Prostate gland (tissue), 2 donors: Measurements from ENCODE around the gene SYCN. TPM values are rescaled to one million over a fixed set of nuclear protein-coding genes. Genes with fewer than 3 reads are reported as not detected.

Experiments
- DNase-seq: peaks from one replicate; pipeline ENCODE4 v3.0.0-alpha.2; 2019; ENCODE audit warnings: low spot score
- H3K27ac ChIP-seq, 2 donors: fragments of 200-600 bp; sonication (generic); 2 replicates each; pipeline ENCODE4 v1.5.1; 2017 to 2019
- H3K27me3 ChIP-seq: fragments of 200-600 bp; sonication (generic); replicated peaks from 2 replicates; pipeline ENCODE4 v1.5.1; 2019; ENCODE audit not compliant: insufficient read depth
- H3K36me3 ChIP-seq, 2 donors: fragments of 200-600 bp; sonication (generic); 1 replicate in 1 of 2; 2 replicates in 1 of 2; pipeline versions ENCODE4 v1.5.1 to v1.8.1; 2017 to 2019
- H3K4me1 ChIP-seq: fragments of 200-600 bp; sonication (generic); replicated peaks from 2 replicates; pipeline ENCODE4 v1.5.1; 2019
- H3K4me3 ChIP-seq, 2 donors: fragments of 200-600 bp; sonication (generic); 2 replicates each; pipeline ENCODE4 v1.5.1; 2017 to 2019
- H3K9me3 ChIP-seq: fragments of 200-600 bp; sonication (generic); 2 replicates; pipeline ENCODE4 v1.5.1; 2017
- POLR2A ChIP-seq: fragments of 450-650 bp; IDR thresholded peaks from one replicate; pipeline ENCODE4 v1.6.1; 2016; ENCODE audit warnings: antibody characterized with exemption, mild to moderate bottlenecking
- POLR2AphosphoS5 ChIP-seq: sonication (generic); formaldehyde crosslinking; IDR thresholded peaks from one replicate; pipeline ENCODE4 v1.6.1; 2017; ENCODE audit warnings: antibody characterized with exemption
- WGBS: methylation state at CpG from one replicate; pipeline ENCODE4 v1.1.5; 2018; 5-methylcytosine and 5-hydroxymethylcytosine counted together
- intact Hi-C: fragments of 100-400 bp; cut with DNase I; formaldehyde crosslinking; loops from one replicate; pipeline ENCODE4 v1.14.2; 2022
- total RNA-seq, 2 donors: library from RNA; depleted of rRNA; stranded (reverse); fragments of >200 nt; gene quantifications; one replicate each; pipeline ENCODE4 v1.1.0, GENCODE V29; 2016
- TF ChIP-seq, protein P1 (sequence below), 4 experiments: fragments of 200-600 bp in 2 of 4; fragments of 450-650 bp in 2 of 4; sonication (generic) in 2 of 4; IDR thresholded peaks; 1 replicate in 3 of 4; 2 replicates in 1 of 4; pipeline ENCODE4 v1.5.1; 2016 to 2019; ENCODE audit warnings: antibody characterized with exemption in 4 of 4, mild to moderate bottlenecking in 2 of 4, moderate library complexity in 2 of 4

Gene SYCN
- total RNA-seq, 2 donors from 2014 or later, result 165 TPM; not detected in 1

DNA sequence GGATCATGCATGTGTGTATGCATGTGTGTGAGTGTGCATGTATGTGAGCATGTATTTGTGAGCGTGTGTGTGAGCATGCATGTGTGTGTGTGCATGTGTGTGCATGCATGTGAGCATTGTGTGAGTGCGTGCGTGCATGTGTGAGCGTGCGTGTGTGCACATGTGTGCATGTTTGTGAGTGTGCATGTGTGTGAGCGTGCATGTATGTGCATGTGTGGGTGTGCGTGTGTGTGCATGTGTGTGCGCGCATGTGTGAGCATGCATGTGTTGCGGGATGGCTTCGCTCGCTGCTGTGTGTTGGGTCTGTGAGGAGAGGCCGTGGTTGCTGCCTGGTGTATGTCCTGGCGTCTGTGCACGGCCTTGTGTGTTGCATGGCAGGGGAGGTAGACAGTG, 46.1 kb downstream of the SYCN start:
- 91% methylated on average over 15 of the region's 15 CpGs for WGBS
- H3K4me1 ChIP-seq, result peaks cover 63% of the 10 kb centered on the region
- TF ChIP-seq, protein P1, sequence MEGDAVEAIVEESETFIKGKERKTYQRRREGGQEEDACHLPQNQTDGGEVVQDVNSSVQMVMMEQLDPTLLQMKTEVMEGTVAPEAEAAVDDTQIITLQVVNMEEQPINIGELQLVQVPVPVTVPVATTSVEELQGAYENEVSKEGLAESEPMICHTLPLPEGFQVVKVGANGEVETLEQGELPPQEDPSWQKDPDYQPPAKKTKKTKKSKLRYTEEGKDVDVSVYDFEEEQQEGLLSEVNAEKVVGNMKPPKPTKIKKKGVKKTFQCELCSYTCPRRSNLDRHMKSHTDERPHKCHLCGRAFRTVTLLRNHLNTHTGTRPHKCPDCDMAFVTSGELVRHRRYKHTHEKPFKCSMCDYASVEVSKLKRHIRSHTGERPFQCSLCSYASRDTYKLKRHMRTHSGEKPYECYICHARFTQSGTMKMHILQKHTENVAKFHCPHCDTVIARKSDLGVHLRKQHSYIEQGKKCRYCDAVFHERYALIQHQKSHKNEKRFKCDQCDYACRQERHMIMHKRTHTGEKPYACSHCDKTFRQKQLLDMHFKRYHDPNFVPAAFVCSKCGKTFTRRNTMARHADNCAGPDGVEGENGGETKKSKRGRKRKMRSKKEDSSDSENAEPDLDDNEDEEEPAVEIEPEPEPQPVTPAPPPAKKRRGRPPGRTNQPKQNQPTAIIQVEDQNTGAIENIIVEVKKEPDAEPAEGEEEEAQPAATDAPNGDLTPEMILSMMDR (IDR thresholded peaks at IDR 0.05), result no peak
- TF ChIP-seq POLR2A (no peak), POLR2AphosphoS5 (no peak)

DNA sequence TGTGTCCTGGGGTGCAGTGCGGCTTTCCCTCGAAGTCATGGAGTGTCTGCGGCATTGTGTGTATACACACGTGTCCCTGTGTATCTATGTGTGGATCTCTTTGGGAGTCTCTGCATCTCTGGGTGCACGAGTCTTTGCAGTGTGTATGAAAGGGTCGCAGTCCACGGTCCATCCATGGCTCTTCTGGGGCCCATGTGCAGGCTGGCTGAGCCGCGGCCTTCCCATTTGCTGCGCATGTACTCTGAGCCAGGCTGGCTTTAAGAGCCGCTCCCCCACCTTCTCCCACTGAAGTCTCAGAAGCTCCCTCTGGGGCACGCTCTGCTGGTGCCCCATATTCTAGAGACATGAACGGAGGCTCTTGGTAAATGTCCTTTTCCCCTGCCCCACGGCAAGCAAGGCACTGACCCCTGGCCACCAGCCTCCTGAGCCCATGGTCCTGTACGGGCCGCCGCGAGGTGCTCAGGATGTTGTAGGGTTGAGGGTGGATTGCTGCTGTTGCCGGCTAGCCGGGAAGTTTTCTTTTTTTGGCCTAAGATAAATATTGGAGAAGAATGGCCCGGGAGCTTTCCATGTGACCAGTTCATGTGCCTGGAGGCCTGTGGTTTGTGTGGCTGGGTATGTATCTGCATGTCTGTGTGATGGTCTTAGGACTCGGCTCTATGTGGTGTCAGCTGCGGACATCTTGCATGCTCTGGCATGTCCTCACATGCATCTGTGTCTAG, 46.6 kb downstream of the SYCN start:
- peaks cover 62% of the 10 kb centered on the region for H3K4me1 ChIP-seq
- TF ChIP-seq POLR2A, result no peak
- TF ChIP-seq POLR2AphosphoS5, result no peak
- WGBS, result 55% methylated on average over 23 of the region's 23 CpGs
- no peaks in the 10 kb centered on the region for H3K27me3 ChIP-seq
- DNase-seq, result no peak
- peak overlapping the region; percentile 66 to 74 for H3K27ac ChIP-seq
- intact Hi-C loops, result no loop called here
- H3K4me3 ChIP-seq, result peak overlapping the region; percentile 24 to 40
- H3K9me3 ChIP-seq, result no peaks in the 10 kb centered on the region
- H3K36me3 ChIP-seq, result no peaks in the 10 kb centered on the region

More for the DNA sequence above, 46.1 kb downstream of the SYCN start:
- Histone ChIP-seq H3K27ac (peak overlapping the region in 1 of 2 donors; percentile 88), H3K9me3 (no peaks in the 10 kb centered on the region), H3K27me3 (no peaks in the 10 kb centered on the region), H3K36me3 (no peaks in the 10 kb centered on the region), H3K4me3 (peak overlapping the region; percentile 24 to 40)
- DNase-seq, result no peak
- intact Hi-C loops, result no loop called here

DNA sequence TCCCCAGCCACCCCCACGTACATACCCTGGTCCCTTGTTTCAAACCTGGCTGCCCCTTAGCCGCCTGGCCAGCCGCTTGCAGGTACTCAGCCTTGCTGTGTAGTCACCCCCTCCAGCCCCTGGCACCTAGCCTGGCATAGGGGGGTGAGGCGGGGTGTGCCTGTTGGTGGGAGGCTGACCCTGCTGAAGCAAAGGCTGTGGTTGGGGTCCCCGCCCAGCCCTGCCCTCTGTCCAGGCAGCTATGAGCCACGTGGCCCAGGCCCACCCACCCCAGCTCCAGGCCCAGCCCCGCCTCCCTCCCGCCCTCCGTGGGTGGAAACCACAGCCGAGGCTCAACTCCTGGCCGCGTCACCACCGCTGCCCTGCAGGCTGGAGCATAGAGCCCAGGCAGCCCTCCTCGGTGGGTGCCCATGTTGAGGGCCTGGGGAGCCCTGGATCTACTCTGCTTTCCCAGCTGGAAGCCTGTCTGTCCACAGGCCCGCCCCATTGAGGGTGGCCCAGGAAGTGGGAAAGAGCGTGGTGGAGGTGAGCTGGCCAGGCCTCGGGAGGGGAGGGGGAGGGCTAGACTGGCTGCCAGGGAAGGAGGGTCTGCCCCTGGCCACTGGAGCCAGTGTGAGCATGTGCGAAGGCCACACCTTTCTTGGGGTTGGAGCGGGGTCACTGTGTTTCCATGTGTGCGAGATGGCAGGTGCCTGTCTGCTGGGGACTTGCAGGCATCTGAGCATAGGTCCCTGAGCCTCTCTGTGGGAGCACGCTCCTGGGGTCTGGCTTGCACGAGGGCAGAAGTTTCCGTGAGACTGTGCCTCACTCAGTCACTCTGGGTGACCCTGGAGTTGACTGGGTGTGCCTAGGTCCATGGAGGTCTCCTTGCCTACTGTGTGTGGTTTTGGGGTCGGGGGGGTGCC, 47.5 kb downstream of the SYCN start:
- H3K27me3 ChIP-seq, result no peaks in the 10 kb centered on the region
- H3K27ac ChIP-seq, result peak overlapping the region; percentile 66 to 74
- TF ChIP-seq POLR2AphosphoS5 (no peak), POLR2A (no peak)
- TF ChIP-seq, protein P1 (IDR thresholded peaks at IDR 0.05), result no peak
- H3K4me3 ChIP-seq, result peak overlapping the region; percentile 24 to 40
- no peaks in the 10 kb centered on the region for H3K36me3 ChIP-seq
- peaks cover 57% of the 10 kb centered on the region for H3K4me1 ChIP-seq
- no peak for DNase-seq
- intact Hi-C loops, result no loop called here
- WGBS, result 43% methylated on average over 16 of the region's 24 CpGs
- no peaks in the 10 kb centered on the region for H3K9me3 ChIP-seq

DNA sequence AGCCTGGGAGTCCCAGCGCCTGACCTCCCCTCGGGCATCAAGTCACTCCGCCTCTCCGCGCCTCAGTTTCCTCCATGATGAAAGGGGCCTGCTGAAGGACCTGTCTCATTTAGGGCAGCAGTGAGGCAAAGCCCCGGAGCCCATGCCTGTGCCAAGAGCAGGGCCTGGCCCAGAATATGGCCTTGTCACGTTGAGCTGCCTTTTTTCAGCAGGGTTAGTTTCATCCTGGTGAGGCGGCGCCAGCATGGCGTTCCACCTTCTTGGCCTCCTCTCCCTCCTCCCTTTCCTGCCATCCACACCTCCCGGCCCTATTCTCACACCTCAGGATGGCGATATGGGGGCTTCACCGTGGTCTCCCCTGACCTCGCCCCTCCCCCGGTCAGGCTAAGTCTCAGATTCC, 48.3 kb downstream of the SYCN start:
- WGBS, result 71% methylated on average over 14 of the region's 15 CpGs
- H3K4me3 ChIP-seq, result peak overlapping the region in 1 of 2 donors; percentile 40
- H3K9me3 ChIP-seq, result no peaks in the 10 kb centered on the region
- TF ChIP-seq POLR2AphosphoS5 (no peak), POLR2A (no peak)
- TF ChIP-seq, protein P1 (IDR thresholded peaks at IDR 0.05), result no peak
- no peaks in the 10 kb centered on the region for H3K36me3 ChIP-seq
- no peaks in the 10 kb centered on the region for H3K27me3 ChIP-seq
- peaks cover 49% of the 10 kb centered on the region for H3K4me1 ChIP-seq
- peak overlapping the region; percentile 66 to 74 for H3K27ac ChIP-seq
- intact Hi-C loops, result no loop called here
- DNase-seq, result no peak

DNA sequence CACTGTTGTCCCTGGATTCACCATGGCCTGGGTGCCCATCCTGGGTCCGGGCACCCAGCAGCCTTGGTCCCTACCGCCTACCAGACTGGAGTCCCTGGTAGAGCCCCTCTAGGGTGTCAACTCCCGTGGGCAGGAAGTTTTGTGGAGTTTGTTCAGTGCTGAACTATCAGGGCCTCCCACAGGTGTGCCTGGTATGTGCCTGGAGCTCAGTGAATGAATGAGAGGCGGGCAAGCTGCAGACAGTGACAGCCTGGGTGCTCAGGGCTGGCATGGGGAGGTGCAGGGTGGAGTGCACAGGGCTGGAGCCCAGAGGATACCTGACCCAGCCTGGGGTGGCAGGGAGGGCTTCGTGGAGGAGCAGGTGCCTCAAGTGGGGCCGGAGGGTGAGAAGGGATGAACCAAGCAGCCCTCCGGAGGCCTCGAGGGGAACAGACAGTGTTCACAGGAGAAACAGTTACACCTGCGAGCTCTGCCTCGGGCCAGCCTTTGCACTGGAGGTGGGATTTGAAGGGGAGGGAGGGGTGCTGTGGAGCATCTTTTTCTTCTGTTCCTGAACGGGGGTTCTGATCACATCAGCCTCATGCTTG, 48.9 kb downstream of the SYCN start:
- no peak for DNase-seq
- peaks cover 46% of the 10 kb centered on the region for H3K4me1 ChIP-seq
- intact Hi-C loops, result no loop called here
- 50% methylated on average over 11 of the region's 11 CpGs for WGBS
- no peaks in the 10 kb centered on the region for H3K36me3 ChIP-seq
- H3K27ac ChIP-seq, result peak overlapping the region; percentile 66 to 74
- TF ChIP-seq, protein P1 (IDR thresholded peaks at IDR 0.05), result no peak
- TF ChIP-seq POLR2A (no peak), POLR2AphosphoS5 (no peak)
- H3K9me3 ChIP-seq, result no peaks in the 10 kb centered on the region
- no peaks in the 10 kb centered on the region for H3K27me3 ChIP-seq
- peak overlapping the region in 1 of 2 donors; percentile 40 for H3K4me3 ChIP-seq
